Lower leg skin (tissue), 4 donors: ENCODE data around the gene MFSD12. TPM values are rescaled to one million over a fixed set of nuclear protein-coding genes. Genes with fewer than 3 reads are reported as not detected.

Experiments used
- DNase-seq, 2 donors: peaks; one replicate each; pipeline ENCODE4 v3.0.0-alpha.2; 2019; ENCODE audit warnings: low spot score in 2 of 2
- H3K4me3 ChIP-seq: fragments of 200-600 bp; sonication (generic); 2 replicates; pipeline ENCODE4 v1.5.1; 2017; ENCODE audit warnings: mild to moderate bottlenecking, low read depth; ENCODE audit not compliant: poor library complexity, severe bottlenecking
- CTCF ChIP-seq, 3 donors: fragments of 450-650 bp; IDR thresholded peaks; one replicate each; pipeline ENCODE4 v1.5.1; 2016; ENCODE audit warnings: antibody characterized with exemption in 3 of 3, mild to moderate bottlenecking in 3 of 3, moderate library complexity in 2 of 3
- POLR2A ChIP-seq, 2 donors: fragments of 450-650 bp; IDR thresholded peaks; one replicate each; pipeline ENCODE4 v1.6.1; 2016 to 2017; ENCODE audit warnings: antibody characterized with exemption in 2 of 2, mild to moderate bottlenecking in 1 of 2, moderate library complexity in 1 of 2
- WGBS, 2 donors: methylation state at CpG; one replicate each; pipeline ENCODE4 v1.1.5; 2018; 5-methylcytosine and 5-hydroxymethylcytosine counted together
- intact Hi-C: fragments of 100-400 bp; cut with DNase I; formaldehyde crosslinking; loops from one replicate; pipeline ENCODE4 v1.15.0; 2023; ENCODE audit warnings: low total_unique reads
- total RNA-seq, 4 donors: library from RNA; depleted of rRNA; stranded (reverse); fragments of >200 nt; gene quantifications; one replicate each; pipeline ENCODE4 v1.1.0, GENCODE V29; 2016

MFSD12 gene
- total RNA-seq, 4 donors from 2014 or later, result 43.3 to 98.2 (median 56.3) TPM

- TF ChIP-seq CTCF (IDR thresholded peaks at IDR 0.05) (no peak), POLR2A (IDR thresholded peaks at IDR 0.05) (no peak)
Observed at GRCh38 chr19:3504735-3505134, 52.7 kb downstream of the MFSD12 start.

GRCh38 chr19:3503036-3503572 is 54.3 kb downstream of the MFSD12 start:
- 85 to 93% methylated on average over 9 to 13 of the region's 13 CpGs for WGBS, 2 donors
- TF ChIP-seq CTCF (IDR thresholded peaks at IDR 0.05) (no peak), POLR2A (IDR thresholded peaks at IDR 0.05) (no peak)
- no peak overlapping the region for H3K4me3 ChIP-seq
- intact Hi-C loops, result no loop called here
- DNase-seq, result no peak

More at GRCh38 chr19:3504735-3505134, 52.7 kb downstream of the MFSD12 start:
- H3K4me3 ChIP-seq, result no peak overlapping the region
- intact Hi-C loops, result no loop called here
- WGBS, 2 donors, result 86 to 91% methylated on average over 5 of the region's 5 CpGs
- no peak for DNase-seq

- no peak overlapping the region for H3K4me3 ChIP-seq
- 77 to 85% methylated on average over 3 of the region's 3 CpGs for WGBS, 2 donors
- TF ChIP-seq CTCF (IDR thresholded peaks at IDR 0.05), result no peak
- TF ChIP-seq POLR2A (IDR thresholded peaks at IDR 0.05), result no peak
- intact Hi-C loops, result no loop called here
- DNase-seq, result no peak
Observed at GRCh38 chr19:3501780-3502179, 55.6 kb downstream of the MFSD12 start.

GRCh38 chr19:3500429-3501101 is 56.8 kb downstream of the MFSD12 start, which contains the start of gene DOHH:
Gene DOHH, minus strand, starts transcription at chr19:3500674. Its CDS starts 3,860 bp downstream, at chr19:3496814.
- peak within 1 kb of the TSS; percentile 78 for H3K4me3 ChIP-seq
- peak; percentile 93 to 98 for DNase-seq
- WGBS, 2 donors, result 0% methylated on average over 21 to 49 of the region's 52 CpGs
- intact Hi-C loops, result no loop called here
- no peak for TF ChIP-seq POLR2A (IDR thresholded peaks at IDR 0.05)
- no peak for TF ChIP-seq CTCF (IDR thresholded peaks at IDR 0.05)

- 19 to 23% methylated on average over 18 of the region's 18 CpGs for WGBS, 2 donors
- H3K4me3 ChIP-seq, result peak overlapping the region; percentile 78
- intact Hi-C loops, result no loop called here
- DNase-seq, result no peak
- TF ChIP-seq POLR2A (IDR thresholded peaks at IDR 0.05) (no peak), CTCF (IDR thresholded peaks at IDR 0.05) (no peak)
Observed at GRCh38 chr19:3499738-3500428, 57.5 kb downstream of the MFSD12 start.
